Hepatocyte (in vitro differentiated cells): Measurements from ENCODE around the gene ANK2. TPM values are rescaled to one million over a fixed set of nuclear protein-coding genes. Genes with fewer than 3 reads are reported as not detected.

Source experiments
- DNase-seq: peaks from one replicate; pipeline ENCODE4 v3.0.0-alpha.2; 2016; ENCODE audit warnings: low spot score
- H2AFZ ChIP-seq: fragments of 200-600 bp; sonication (generic); 2 replicates; pipeline ENCODE4 v1.6.0; 2016; ENCODE audit warnings: antibody characterized with exemption, mild to moderate bottlenecking
- H3K27ac ChIP-seq: fragments of 200-600 bp; sonication (generic); 2 replicates; pipeline ENCODE4 v1.5.1; 2016; ENCODE audit warnings: mild to moderate bottlenecking
- H3K27me3 ChIP-seq: fragments of 200-600 bp; sonication (generic); 2 replicates; pipeline ENCODE4 v1.6.1; 2016
- H3K36me3 ChIP-seq: fragments of 200-600 bp; sonication (generic); replicated peaks from 2 replicates; pipeline ENCODE4 v1.5.1; 2016; ENCODE audit warnings: low read depth; ENCODE audit not compliant: insufficient read depth
- H3K4me1 ChIP-seq: fragments of 200-600 bp; sonication (generic); 2 replicates; pipeline ENCODE4 v1.5.1; 2016; ENCODE audit warnings: mild to moderate bottlenecking, moderate library complexity; ENCODE audit not compliant: insufficient read depth
- H3K4me2 ChIP-seq: fragments of 200-600 bp; sonication (generic); 2 replicates; pipeline ENCODE4 v1.6.0; 2016
- H3K4me3 ChIP-seq: fragments of 200-600 bp; sonication (generic); 2 replicates; pipeline ENCODE4 v1.5.1; 2016; ENCODE audit warnings: mild to moderate bottlenecking
- H3K79me2 ChIP-seq: fragments of 200-600 bp; sonication (generic); 2 replicates; pipeline ENCODE4 v1.6.0; 2017; ENCODE audit warnings: mild to moderate bottlenecking
- H3K9me2 ChIP-seq: fragments of 200-600 bp; sonication (generic); replicated peaks from 2 replicates; pipeline ENCODE4 v1.6.0; 2017; ENCODE audit warnings: mild to moderate bottlenecking; ENCODE audit not compliant: insufficient read depth
- H3K9me3 ChIP-seq: fragments of 200-600 bp; sonication (generic); 2 replicates; pipeline ENCODE4 v1.5.1; 2016; ENCODE audit warnings: low read depth, mild to moderate bottlenecking
- H4K20me1 ChIP-seq: fragments of 200-600 bp; sonication (generic); 2 replicates; pipeline ENCODE4 v1.6.0; 2016; ENCODE audit warnings: mild to moderate bottlenecking; ENCODE audit not compliant: insufficient read depth, poor library complexity, severe bottlenecking
- EZH2 ChIP-seq: fragments of 200-600 bp; sonication (generic); IDR thresholded peaks from 2 replicates; pipeline ENCODE4 v1.6.1; 2016; ENCODE audit warnings: antibody characterized with exemption, mild to moderate bottlenecking, borderline replicate concordance
- EZH2phosphoT487 ChIP-seq: fragments of 200-600 bp; sonication (generic); IDR thresholded peaks from one replicate; pipeline ENCODE4 v1.6.1; 2018; ENCODE audit warnings: antibody characterized with exemption, mild to moderate bottlenecking, low read depth, moderate library complexity; ENCODE audit not compliant: unreplicated experiment, severe bottlenecking
- WGBS: methylation state at CpG from one replicate; pipeline ENCODE4 v1.1.6; 2016; ENCODE audit warnings: low lambda C conversion rate; ENCODE audit errors: missing lambda C conversion rate; 5-methylcytosine and 5-hydroxymethylcytosine counted together
- polyA plus RNA-seq: library from polyadenylated mRNA; unstranded; fragments of >200 nt; fragmentation: Nextera tagmentation; extraction: Ambion mirVana; gene quantifications from 2 replicates; pipeline ENCODE4 v1.2.1, GENCODE V29; 2016
- total RNA-seq: library from RNA; depleted of rRNA; stranded (reverse); fragments of >200 nt; gene quantifications from 2 replicates; pipeline ENCODE4 v1.2.3, GENCODE V29; 2014
- TF ChIP-seq, protein P1 (sequence below): fragments of 200-600 bp; sonication (generic); IDR thresholded peaks from 2 replicates; pipeline ENCODE4 v1.5.1; 2016; ENCODE audit warnings: antibody characterized with exemption, mild to moderate bottlenecking; ENCODE audit not compliant: poor library complexity

The ANK2 gene
- total and polyA plus RNA-seq, 2 experiments from 2014 or later, result 3.6 to 17.5 TPM

DNA sequence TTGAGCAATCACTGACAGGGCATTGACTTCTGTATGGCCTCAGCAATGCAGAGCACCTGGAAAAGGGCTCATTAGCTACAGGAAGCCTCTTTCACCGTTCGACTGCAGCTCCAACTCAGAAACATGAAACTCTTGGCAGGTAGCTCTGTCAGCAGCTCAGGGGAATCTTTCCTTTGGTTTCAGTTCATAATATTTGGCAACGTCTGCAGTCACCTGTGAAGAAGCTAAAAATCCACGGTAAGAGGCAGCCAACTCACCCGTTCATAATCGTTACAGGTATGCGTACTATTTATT lies 357.2 kb downstream of the ANK2 start:
- DNase-seq, result no peak
- H3K9me3 ChIP-seq, result no peaks in the 10 kb centered on the region
- WGBS, result 81% methylated on average over 7 of the region's 7 CpGs
- no peaks in the 10 kb centered on the region for H3K27me3 ChIP-seq
- H3K36me3 ChIP-seq, result no peaks in the 10 kb centered on the region
- no peaks in the 10 kb centered on the region for H3K9me2 ChIP-seq
- no peak overlapping the region for H3K27ac ChIP-seq
- H3K79me2 ChIP-seq, result no peaks in the 10 kb centered on the region
- no peak overlapping the region for H3K4me2 ChIP-seq
- H4K20me1 ChIP-seq, result no peaks in the 10 kb centered on the region
- no peak for TF ChIP-seq EZH2
- H3K4me3 ChIP-seq, result no peak overlapping the region
- H3K4me1 ChIP-seq, result peaks cover 11% of the 10 kb centered on the region
- no peak overlapping the region for H2AFZ ChIP-seq

DNA sequence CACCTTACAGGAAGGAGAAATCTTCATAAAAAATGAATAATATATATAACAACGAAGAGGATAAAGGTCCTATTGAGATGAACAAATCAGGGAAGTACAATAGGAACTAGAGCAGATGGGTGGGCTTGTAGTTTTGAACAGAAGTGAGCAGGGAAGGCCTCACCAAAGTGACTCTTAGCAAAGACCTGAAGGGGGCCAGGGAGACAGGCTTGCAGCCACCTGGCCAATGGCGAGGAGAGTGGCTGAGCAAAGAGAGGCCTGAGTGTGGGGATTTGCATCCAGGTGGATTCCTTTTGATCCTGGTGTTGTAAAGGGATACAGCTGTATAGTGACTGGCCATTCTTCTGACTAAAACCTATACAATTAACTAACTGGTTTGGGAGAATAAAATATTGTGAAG lies 358.0 kb downstream of the ANK2 start:
- WGBS, result 63% methylated on average over 2 of the region's 2 CpGs

DNA sequence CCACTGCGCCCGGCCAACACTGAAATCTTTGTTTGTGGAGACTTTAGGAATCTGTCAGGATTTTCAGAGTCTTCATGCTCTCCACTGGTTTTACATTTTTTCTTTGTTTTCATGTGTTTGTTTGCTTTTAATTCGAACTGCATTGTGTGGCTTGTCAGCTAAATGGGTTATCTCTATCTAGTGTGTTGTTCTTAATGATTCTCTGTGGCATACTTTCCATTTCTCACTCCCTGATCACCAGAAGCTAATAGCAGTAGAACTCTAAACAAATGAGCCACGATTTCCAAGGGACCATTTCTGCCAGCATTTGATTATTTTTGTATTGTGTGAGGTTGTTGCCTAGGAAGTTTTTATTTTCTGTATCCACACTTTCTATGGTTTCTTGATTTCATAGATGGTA lies 359.7 kb downstream of the ANK2 start:
- WGBS, result 51% methylated on average over 4 of the region's 4 CpGs
- peaks cover 11% of the 10 kb centered on the region for H3K4me1 ChIP-seq
- H3K9me3 ChIP-seq, result no peaks in the 10 kb centered on the region
- H3K27me3 ChIP-seq, result no peaks in the 10 kb centered on the region
- TF ChIP-seq EZH2 (no peak), EZH2phosphoT487 (no peak)
- TF ChIP-seq, protein P1, sequence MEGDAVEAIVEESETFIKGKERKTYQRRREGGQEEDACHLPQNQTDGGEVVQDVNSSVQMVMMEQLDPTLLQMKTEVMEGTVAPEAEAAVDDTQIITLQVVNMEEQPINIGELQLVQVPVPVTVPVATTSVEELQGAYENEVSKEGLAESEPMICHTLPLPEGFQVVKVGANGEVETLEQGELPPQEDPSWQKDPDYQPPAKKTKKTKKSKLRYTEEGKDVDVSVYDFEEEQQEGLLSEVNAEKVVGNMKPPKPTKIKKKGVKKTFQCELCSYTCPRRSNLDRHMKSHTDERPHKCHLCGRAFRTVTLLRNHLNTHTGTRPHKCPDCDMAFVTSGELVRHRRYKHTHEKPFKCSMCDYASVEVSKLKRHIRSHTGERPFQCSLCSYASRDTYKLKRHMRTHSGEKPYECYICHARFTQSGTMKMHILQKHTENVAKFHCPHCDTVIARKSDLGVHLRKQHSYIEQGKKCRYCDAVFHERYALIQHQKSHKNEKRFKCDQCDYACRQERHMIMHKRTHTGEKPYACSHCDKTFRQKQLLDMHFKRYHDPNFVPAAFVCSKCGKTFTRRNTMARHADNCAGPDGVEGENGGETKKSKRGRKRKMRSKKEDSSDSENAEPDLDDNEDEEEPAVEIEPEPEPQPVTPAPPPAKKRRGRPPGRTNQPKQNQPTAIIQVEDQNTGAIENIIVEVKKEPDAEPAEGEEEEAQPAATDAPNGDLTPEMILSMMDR, result no peak
- no peak overlapping the region for H3K4me2 ChIP-seq
- no peak for DNase-seq
- H3K79me2 ChIP-seq, result no peaks in the 10 kb centered on the region
- H4K20me1 ChIP-seq, result no peaks in the 10 kb centered on the region
- H3K36me3 ChIP-seq, result no peaks in the 10 kb centered on the region
- H2AFZ ChIP-seq, result no peak overlapping the region
- H3K9me2 ChIP-seq, result no peaks in the 10 kb centered on the region
- no peak overlapping the region for H3K27ac ChIP-seq
- no peak overlapping the region for H3K4me3 ChIP-seq

More for the DNA sequence above, 358.0 kb downstream of the ANK2 start:
- TF ChIP-seq EZH2phosphoT487 (no peak), EZH2 (no peak)
- TF ChIP-seq, protein P1, result no peak
- Histone ChIP-seq H3K9me2 (no peaks in the 10 kb centered on the region), H3K4me1 (peaks cover 11% of the 10 kb centered on the region), H3K4me2 (no peak overlapping the region), H4K20me1 (no peaks in the 10 kb centered on the region), H3K27ac (no peak overlapping the region), H3K27me3 (no peaks in the 10 kb centered on the region), H3K9me3 (no peaks in the 10 kb centered on the region), H3K79me2 (no peaks in the 10 kb centered on the region), H3K4me3 (no peak overlapping the region), H2AFZ (no peak overlapping the region), H3K36me3 (no peaks in the 10 kb centered on the region)
- no peak for DNase-seq

DNA sequence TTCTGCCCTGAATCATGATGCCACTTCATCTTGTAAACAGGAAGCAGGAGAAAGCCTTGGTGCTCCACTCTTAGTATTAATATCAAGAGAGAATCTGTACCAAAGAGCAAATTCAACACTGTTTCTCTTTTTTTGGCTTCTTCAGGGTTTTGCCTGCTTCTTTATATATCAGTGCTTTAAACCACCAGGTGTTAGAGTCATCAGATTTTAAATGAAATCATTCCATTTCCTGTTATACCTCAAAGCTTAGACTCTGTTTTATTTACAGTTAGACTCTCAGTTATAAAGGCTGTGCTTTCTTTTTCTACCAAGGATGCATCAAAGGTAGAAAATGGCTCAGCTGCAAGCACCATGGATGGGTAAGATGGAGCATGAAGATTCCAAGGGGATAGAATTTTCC lies 361.2 kb downstream of the ANK2 start:
- no peak for DNase-seq
- Histone ChIP-seq H3K36me3 (no peaks in the 10 kb centered on the region), H3K9me3 (no peaks in the 10 kb centered on the region), H3K4me2 (no peak overlapping the region), H3K79me2 (no peaks in the 10 kb centered on the region), H3K4me1 (no peaks in the 10 kb centered on the region), H3K27me3 (no peaks in the 10 kb centered on the region), H3K9me2 (no peaks in the 10 kb centered on the region), H3K4me3 (no peak overlapping the region), H3K27ac (no peak overlapping the region), H2AFZ (no peak overlapping the region), H4K20me1 (no peaks in the 10 kb centered on the region)
- TF ChIP-seq, protein P1, result no peak
- TF ChIP-seq EZH2 (no peak), EZH2phosphoT487 (no peak)
